Left cardiac atrium (tissue), 4 donors: ENCODE results near the gene NR2F6. TPM values are rescaled to one million over a fixed set of nuclear protein-coding genes. Genes with fewer than 3 reads are reported as not detected.

ENCODE experiments used
- ATAC-seq, 2 donors: fragments of 200-7000 bp; cut with Tn5 transposase; one replicate each; pipeline ENCODE4 v1.9.1; 2020; ENCODE audit warnings: mild to moderate bottlenecking in 2 of 2, moderate library complexity in 2 of 2
- DNase-seq: peaks from one replicate; pipeline ENCODE4 v3.0.0-alpha.2; 2020
- intact Hi-C, 2 donors: fragments of 100-400 bp; cut with DNase I; formaldehyde crosslinking; loops; one replicate each; pipeline versions ENCODE4 v1.14.1 to v1.15.1; 2022 to 2023
- total RNA-seq, 2 donors: library from RNA; stranded (reverse); fragmentation: NEBNext Ultra II Directional; extraction: Animal tissue kit (Norgen Biotek cat#: 25700); gene quantifications; one replicate each; pipeline ENCODE4 v1.2.1, GENCODE V29; 2021
- donor health status: DM: no; HTN: yes; CAD: no.
- donor health status: DM: no; HTN: yes; CAD: no; lungs with severe emphysema.
- donor health status: DM: yes; HTN: yes; CAD: no.
- donor health status: Dilated cardiomyopathy.

The NR2F6 gene
- total RNA-seq, 2 donors from 2014 or later = 40.5 to 49.9 TPM

DNA sequence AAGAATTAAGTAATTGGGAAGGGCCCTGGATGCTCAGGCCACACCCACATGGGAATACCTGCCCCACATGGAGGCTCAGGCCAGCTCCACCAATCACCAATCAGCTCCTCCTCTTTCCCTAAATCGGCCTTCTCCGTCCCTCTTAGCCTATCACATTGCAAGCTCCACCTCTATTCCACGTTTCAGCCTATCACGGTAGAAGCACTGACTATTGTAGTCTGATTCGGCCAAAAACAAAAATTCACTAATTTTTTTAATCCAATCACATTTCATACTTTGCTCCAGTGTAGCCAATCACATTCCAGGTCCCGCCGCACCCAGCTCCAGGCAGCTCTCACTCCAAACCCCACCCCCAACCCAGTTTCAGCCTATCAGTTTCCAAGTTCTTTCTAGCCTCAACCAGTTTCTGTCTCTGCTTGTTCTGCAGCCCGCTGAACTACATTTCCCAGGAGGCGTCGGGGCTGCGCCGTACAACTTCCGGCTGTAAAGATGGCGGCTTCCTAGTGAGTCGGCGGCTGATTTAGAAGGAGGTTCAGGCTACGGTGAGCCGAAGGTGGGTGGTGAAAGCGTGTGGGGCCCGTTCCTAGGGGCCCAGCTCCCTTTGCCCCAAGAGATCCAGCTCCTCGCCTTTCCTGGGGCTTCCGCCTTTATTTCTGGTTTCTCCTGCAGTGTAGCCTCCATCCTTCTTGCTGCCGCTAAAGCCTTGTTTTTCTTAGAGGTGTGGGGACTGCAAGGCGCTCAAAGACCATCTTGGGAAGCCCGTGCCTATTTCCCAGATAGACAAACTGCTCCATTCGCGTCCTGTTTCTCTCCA is 21.5 kb upstream of the NR2F6 start, which contains the start of gene BABAM1:
Gene BABAM1 (plus strand): TSS at position 469 of the 814 bp plus-strand sequence. CDS start 1,364 bp downstream, outside the sequence.
- DNase-seq (peak; percentile 95), ATAC-seq (peak; percentile 98)
- intact Hi-C loops = no loop called here

DNA sequence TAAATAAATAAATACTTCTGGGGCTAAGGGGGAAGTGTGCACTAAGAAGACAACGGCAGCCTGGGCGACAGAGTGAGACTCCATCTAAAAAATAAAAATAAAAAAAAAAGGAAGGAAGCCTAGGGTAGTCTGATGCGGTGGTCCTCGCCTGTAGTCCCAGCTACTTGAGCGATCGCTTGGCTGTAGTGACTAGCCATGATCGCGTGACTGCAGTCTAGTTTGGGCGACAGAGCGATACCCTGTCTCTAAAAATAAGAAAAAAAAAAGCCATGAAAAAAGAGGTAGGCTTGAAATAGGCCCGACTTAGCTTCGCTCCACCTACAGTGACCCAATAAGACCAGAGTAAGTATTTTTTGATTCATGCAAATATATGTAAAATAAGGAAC is 20.9 kb upstream of the NR2F6 start:
- no peak for ATAC-seq
- intact Hi-C loops = no loop called here
- no peak for DNase-seq

DNA sequence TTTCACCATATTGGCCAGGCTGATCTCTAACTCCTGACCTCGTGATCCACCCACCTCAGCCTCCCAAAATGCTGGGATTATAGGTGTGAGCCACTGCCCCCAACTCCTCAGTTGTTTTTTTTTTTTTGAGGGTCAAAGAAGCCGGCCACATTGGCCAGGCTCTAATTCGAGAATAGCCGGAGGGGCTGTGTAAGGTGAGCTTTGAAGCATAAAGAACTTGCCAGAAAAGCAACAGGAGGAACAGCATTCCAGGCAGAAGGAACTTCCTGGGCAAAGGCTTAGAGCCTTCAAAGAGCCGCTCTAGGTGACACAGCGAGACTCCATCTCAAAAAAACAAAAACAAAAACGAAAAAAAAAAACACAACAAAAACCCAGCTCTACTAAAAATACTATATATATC is 20.3 kb upstream of the NR2F6 start:
- intact Hi-C loops = no loop called here
- DNase-seq (no peak), ATAC-seq (no peak)

DNA sequence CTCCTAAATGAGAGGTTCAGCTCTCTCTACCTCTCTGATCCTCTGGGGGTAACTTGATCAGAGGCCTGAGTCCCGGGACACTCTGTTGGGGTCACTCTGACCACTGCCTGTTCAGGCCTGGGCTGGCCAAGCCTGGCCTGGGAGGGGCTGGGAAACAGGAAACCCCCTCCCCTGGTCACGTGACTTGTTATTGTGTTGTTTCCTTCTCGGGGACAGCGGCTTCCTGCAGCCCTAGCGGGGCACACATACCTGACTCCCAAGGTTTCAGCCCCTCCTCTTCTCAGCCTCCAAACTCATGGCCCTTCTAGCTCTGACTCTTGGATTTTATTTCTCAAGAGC is 18.9 kb upstream of the NR2F6 start, which contains the start of gene USHBP1:
Gene USHBP1 (minus strand): TSS at position 105 of the 339 bp plus-strand sequence. CDS start 446 bp downstream, outside the sequence.
- ATAC-seq (no peak), DNase-seq (peak; percentile 69)
- intact Hi-C loops = no loop called here

DNA sequence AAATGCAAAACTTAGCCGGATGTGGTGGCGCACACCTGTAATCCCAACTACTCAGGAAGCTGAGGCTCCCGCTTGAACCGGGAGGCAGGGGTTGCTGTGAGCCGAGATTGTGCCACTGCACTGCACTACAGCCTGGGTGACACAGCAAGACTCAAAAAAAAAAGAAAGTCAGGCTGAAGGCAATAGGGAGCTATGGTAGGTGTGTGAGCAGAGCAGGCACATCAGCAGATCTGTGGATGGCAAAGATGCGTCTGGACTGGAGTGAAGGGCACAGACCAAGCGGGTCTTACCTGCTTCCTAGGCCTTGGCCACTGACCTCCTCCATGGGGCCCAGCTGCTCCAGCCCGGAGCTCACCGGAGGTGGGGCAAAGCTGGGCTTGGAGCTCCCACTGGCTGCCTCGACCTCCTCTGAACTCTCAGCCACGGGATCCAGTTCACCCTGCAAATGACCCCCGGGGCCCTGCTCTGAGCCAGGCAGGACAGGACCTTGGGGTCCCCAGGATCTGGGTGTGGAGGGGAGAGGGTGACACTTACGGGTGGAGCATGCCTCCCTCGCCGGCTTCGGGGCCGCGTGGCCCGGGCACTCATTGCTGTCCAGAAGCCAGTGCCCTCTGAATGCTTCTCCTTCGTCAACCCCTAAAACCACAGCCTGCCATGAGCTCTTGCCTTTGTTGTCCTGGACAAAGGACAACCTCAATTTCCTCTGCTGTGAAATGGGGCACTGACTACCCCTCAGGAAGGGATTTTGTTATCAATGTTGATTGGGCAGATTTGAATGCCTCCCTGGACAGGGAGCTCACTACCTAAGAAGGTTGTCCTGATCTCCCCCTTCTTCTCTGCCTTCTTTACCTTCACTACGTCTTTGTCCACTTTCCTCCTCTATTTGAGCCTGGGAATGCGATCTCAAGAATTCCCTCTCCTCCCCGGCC is 18.3 kb upstream of the NR2F6 start:
- ATAC-seq = no peak
- intact Hi-C loops = no loop called here
- no peak for DNase-seq

DNA sequence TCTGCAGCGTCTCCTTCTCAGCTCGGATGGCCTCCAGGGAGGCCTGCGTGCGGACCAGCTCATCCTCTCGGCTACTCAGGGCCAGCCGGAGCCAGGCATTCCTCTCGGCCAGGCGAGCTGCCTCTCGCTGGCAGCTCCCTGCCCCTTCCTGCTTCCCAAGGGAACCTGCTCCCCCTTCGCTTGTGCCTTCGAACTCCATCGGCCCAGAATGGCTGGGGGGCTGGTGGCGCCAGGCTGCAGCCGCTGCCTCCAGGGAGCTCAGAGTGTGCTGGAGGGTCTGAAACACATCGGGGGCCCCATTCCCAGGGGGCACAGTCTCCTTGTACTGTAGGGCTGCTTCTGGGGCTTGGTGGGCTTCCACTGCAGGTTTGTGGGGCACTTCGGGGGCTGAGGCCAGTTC is 16.8 kb upstream of the NR2F6 start:
- no peak for DNase-seq
- no peak for ATAC-seq
- intact Hi-C loops = no loop called here

DNA sequence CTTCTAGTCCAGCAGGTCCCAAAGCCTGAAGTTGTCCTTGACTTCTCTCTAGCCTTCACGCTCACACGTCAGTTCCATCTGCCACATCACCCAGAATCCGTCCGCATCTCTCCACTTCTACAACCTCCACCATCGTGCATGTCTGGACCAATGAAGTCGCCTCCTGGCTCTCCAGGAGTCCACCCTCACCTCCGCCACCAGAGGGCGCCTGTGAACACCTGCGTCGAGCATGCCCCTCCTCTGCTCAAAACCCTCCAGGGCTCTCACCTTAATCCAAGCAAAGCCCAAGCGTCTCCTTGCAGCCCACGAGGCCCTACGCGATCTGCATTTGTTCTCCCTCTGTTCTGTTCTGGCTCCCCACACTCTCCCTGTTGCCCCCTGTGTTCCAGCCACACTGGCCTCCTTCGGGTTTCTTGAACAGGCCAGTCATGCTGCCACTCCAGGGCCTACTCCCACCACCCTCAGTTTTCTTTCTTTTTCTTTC is 15.2 kb upstream of the NR2F6 start:
- intact Hi-C loops = no loop called here
- peak; percentile 77 for DNase-seq

DNA sequence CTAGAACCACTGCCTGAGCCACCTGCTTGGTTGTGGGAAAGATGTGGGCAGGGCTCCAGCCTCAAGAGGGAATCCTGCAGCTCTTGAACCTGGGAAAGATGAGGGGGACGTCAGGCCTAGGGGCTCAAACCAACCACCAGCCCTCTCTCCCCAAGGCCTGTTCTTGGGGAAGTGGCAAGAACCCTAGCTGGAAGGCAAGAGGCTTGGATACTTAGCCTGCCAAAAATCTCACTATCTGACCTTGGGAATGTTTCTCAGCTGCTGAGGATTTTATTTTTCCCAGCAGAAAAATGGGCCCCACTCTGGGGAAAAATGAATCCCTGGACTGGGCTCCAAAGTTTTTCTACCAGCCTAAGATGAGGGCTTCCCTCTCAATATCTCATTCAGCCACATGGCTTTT is 14.2 kb upstream of the NR2F6 start:
- intact Hi-C loops = no loop called here
- DNase-seq = no peak
- no peak for ATAC-seq

More for the DNA sequence above, 15.2 kb upstream of the NR2F6 start:
- peak; percentile 81 to 83 for ATAC-seq

DNA sequence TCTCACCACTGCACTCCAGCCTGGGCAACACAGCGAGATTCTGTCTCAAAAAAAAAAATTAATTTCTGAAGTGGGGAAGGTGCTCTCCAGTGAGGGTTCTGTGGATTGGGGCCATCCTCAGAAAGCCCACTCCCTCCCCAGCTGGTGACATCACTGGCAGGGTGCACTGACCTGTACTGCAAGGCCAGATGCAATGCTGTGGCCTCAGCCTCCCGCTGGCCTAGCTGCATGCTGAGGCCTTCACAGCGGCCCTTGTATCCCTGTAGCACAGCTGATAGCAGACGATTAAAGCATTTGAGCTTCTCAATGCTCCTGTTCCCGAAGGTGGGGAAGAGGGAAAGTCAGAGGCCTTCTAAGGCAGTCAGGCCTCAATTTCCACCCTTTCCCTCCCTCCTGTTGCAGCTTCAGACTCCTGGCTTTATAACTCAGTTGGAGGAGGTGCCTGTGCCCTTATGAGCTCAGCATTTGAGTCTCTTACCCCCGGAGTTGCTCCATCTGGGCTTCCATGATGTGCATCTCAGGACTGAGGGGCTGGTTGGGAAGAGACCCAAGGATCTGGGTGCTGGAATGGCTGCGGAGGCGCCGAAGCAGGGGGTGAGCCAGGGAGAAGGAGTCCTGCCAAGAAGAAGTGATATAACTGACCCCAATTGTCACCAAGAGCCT is 13.5 kb upstream of the NR2F6 start:
- no peak for DNase-seq
- ATAC-seq = no peak
- intact Hi-C loops = no loop called here

DNA sequence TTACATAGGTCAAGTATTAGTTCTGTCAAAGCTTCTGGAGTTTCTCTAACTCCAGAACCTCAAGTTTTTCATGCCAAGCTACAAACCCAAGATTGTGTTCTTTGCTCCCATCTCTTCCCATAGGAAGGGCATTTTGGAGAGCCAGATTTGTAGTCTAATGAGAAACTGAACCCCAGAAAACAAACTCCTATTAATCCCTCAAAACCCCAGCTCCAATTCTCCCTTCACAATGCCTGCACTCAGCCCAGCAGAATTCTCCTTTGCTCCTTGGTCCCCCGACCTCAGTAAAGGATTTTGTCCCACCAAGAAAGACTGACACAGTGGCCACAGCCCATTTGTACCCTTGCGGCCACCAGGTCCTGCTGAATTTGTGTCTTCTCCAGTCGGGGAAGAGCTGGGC is 10.4 kb upstream of the NR2F6 start:
- intact Hi-C loops = no loop called here

DNA sequence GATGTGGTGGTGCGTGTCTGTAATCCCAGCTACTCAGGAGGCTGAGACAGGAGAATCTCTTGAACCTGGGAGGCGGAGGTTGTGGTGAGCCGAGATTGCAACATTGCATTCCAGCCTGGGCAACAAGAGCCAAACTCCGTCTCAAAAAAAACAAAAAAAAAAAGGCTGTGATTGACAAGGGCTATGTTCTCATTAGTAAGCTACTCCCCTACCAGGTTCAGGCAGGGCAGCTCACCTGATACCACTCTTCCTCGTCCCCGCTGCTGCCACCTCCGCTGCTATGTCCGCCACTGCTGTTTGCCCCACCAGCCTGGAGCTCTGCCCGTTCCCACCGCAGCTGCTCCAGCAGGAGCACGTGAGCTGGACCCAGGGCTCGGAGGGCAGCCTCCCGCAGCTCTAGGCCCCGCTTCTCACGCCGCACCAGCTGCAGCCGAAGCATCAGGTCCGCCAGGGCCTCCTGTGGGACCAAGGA is 9.5 kb upstream of the NR2F6 start:
- DNase-seq (no peak), ATAC-seq (no peak)
- intact Hi-C loops = no loop called here

More for the DNA sequence above, 10.4 kb upstream of the NR2F6 start:
- DNase-seq (no peak), ATAC-seq (no peak)

DNA sequence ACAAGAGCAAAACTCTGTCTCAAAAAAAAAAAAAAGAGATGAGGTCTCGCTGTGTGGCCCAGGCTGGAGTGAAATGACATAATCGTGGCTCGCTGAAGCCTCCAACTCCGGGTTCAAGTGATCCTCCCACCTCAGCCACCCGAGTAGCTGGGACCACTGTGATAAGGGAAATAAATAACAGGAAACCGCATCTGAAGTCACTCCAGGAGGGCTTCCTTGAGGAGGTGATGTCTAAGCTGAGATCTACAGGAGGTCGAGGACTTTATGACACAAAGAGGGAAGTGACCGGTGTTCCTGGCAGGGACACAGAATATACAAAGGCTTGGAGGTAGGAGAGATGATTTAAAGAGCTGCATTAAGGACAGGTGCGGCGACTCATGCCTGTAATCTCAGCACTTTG is 8.9 kb upstream of the NR2F6 start:
- intact Hi-C loops = no loop called here
- DNase-seq (no peak), ATAC-seq (no peak)

DNA sequence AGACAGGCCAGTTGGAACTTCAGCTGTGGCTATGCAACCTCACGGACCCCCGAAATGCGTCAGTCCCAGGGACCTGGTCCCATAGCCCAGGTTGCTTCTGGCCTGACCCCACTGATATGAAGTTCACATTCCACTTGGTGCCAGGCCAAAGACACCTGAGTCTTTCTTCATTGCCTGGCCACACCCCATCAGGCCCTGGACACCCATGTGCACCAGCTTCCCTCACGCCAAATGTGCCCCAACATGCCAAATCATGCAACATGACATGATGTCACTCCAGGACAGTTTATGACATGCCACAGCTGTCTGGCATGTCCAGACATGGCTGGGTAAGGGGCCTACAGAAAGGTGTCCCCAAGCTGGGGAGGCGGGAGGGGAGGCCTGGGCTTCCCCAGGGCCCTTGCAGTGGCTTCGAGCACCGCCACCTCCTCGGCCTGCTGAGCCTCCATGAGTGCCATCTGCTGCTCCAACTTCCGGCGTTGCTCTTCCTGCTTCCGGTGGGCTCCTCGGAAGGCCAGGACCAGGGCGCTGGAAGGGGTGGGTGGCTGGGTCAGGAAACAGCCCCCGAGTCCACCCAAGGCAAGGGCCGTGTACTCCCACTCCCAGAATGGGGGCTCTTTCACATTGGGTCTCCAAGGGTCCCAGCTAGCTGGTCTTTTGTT is 4.3 kb upstream of the NR2F6 start:
- no peak for DNase-seq
- intact Hi-C loops = no loop called here
- no peak for ATAC-seq

DNA sequence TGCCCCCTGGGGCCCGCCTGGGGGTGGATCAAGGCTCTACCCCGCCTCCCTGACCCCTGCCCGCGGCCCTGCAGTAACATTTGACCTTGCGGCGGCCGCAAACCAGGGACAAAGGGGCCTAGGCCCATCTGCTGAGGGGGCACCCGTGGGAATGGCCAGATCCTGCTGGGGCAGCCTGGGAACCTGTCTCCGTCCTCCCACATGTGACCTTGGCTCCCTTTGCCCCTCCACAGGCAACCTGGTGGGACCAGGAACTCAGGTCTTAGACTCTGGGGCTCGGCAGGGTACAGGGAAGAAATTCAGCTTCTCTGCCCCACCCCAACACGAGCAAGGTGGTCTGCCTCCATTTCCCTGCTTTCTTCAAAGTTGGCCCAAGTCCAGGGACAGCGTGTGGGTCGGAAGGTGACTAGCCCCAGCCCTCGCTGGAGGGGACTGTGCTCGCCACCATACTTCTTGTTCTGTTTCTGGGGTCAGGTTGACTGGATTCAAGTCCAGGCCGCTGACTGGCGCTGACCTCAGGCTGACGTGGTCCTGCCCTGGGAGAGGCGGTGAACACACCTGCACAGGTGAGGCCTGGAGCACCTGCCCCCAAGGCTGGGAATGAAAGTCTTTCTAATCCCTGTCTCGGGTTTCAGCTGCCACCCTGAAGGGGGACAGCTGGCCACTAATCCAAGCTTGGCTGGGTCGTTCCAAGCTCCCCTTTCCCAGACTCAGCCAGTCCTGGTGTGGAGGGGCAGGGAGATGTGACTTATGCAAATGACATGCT is 2.5 kb upstream of the NR2F6 start:
- intact Hi-C loops = no loop called here
- DNase-seq (no peak), ATAC-seq (no peak)

DNA sequence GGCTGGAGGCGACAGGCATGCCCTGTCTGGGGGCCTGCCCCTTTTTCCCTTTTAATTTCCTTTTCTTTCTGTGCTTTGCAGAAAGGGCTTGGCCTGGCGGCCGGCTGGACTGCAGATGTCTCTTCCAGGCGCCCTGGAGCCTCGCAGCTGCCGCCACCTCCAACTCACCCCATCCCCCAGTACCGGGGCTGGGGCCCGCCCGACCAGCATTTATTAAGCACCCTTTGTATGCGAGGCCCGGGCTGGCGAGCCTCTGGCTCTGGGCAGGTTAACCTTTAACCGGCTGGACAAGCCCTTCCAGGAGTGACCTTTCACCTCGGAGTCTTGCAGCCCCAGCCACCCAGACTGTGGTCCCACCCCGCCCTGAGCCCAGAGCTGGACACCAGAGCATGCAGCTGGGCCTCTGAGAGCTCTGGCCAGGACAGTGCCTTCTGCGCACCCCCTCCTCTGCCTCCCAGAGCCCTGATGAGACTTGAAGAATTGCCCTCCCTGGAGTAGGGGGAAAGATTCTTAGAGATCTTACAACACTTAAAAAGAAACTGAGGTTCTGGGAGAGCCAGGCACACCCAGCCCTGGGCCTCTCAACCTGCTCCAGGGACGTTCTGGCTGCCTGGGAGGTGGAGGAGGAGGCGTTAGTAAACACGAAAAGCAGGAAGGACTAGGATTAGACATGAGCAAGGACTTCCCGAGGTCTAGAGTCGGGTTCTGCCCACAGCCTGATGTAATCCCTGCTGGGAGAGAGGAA is 1.1 kb upstream of the NR2F6 start:
- ATAC-seq (peak; percentile 12 to 17), DNase-seq (peak; percentile 44)
- intact Hi-C loops = no loop called here

DNA sequence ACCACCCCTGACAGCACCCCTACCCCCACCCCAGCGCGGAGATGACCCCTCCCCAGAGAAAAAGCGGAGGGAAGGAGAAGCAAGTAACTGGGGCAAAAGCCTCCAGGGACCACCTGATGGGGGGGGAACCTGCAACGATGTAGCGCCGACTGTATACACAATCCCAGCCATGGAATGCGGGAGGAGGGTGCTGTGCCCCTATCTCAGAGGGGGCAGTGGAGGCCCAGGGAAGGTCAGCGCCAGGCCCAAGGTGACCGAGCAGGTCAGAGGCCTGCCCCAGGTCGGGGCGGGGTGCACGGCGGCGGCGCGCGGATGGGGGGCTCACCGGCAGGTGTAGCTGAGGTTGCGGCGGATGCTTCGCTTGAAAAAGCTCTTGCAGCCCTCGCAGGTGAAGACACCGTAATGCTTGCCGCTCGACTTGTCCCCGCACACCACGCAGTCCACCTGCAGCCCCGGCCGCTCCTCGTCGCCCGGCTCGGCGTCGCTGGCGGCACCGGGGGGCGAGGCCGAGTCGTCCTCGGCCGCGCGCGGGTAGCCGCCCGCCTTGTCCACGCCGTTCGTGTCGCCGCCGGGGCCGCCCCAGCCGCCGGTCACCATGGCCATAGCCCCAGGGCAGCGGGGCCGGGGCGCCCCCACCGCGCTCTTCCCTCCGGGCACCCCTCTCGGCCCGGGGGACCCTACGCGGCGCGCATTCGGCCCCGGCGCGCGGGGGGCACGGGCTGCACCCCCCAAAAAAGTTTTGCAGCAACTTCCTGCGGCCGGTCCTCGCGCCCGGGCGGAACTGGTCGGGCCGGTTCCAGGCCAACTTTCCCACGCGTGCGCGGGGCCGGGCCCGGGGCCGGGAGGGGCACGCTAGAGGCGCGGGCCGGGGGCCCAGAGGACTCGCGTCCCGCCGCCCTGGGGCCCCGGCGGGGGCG is 843 bp downstream of the NR2F6 start:
- DNase-seq = peak; percentile 50
- intact Hi-C loops = no loop called here
- peak in 1 of 2 donors; percentile 4 for ATAC-seq
